Skeletal muscle tissue (tissue), 4 donors: ENCODE data around the gene ASB18. TPM values are rescaled to one million over a fixed set of nuclear protein-coding genes. Genes with fewer than 3 reads are reported as not detected.
A peak's percentile ranks its signal among the peaks of the same experiment; 100 is the strongest.

Experiments used
- H3K27ac ChIP-seq: one replicate; pipeline ENCODE4 v1.7.0; 2013; ENCODE audit warnings: mild to moderate bottlenecking, low read depth, low read length, inconsistent platforms
- H3K27me3 ChIP-seq, 3 donors: one replicate each; pipeline ENCODE4 v1.7.0; 2013; ENCODE audit warnings: low read length in 3 of 3; ENCODE audit not compliant: control insufficient read depth in 3 of 3, insufficient read depth in 3 of 3
- H3K36me3 ChIP-seq, 3 donors: one replicate each; pipeline ENCODE4 v1.7.0; 2013; ENCODE audit warnings: low read length in 3 of 3; ENCODE audit not compliant: control insufficient read depth in 3 of 3, insufficient read depth in 3 of 3
- H3K4me1 ChIP-seq, 3 donors: one replicate each; pipeline ENCODE4 v1.7.0; 2013; ENCODE audit warnings: low read length in 3 of 3, mild to moderate bottlenecking in 3 of 3; ENCODE audit not compliant: control insufficient read depth in 3 of 3, insufficient read depth in 3 of 3
- H3K4me3 ChIP-seq, 3 donors: one replicate each; pipeline ENCODE4 v1.7.0; 2013; ENCODE audit warnings: low read length in 3 of 3
- H3K9ac ChIP-seq, 3 donors: one replicate each; pipeline ENCODE4 v1.7.0; 2013; ENCODE audit warnings: low read length in 3 of 3, mild to moderate bottlenecking in 3 of 3, moderate library complexity in 2 of 3, low read depth in 1 of 3
- H3K9me3 ChIP-seq, 3 donors: one replicate each; pipeline ENCODE4 v1.7.0; 2013; ENCODE audit warnings: low read length in 3 of 3; ENCODE audit not compliant: control insufficient read depth in 3 of 3
- total RNA-seq: library from RNA; depleted of rRNA; stranded (reverse); fragments of >200 nt; gene quantifications from one replicate; pipeline ENCODE4 v1.2.3, GENCODE V29; 2014
- donor health status: Osteomylitis.

Gene ASB18
- total RNA-seq, 1 donor from 2014 or later: 3.1 TPM

DNA sequence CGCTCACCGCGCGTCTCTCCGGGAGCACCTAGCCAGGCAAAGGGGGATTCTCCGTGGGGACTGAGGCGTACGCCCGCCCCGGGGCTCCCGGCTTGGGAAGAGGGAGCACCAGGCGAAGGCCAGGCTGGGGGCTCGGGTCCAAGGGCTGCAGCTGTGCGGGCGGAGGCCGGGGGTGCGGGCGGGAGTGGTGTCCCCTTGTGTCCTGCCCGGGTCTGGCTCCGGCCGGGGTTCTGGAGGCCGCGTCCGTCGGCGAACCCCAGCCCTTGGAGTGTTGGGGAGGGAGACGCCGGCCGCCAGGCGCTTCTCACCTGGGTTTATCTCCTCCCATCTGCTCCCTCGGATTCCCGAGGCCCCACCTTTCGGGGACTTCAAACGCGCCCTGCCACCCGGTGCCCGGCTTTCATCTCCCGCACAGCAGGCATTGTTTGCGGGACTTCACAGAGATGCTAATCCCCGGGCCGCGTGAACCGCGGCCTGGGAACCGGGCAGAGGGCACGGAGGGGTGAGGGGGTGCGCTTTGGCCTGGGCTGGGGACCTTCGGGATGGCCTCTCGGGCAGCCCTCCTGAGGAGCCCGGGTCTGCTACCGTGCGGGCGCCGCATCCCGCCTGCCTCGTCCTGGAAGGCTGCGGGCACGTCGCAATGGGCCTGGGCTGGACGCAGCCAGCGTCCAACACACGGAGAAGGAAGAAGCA is 91.0 kb downstream of the ASB18 start:
- Histone ChIP-seq H3K27me3 (peaks cover 89 to 97% (median 89%) of the 10 kb centered on the region in 3 donors), H3K27ac (no peak overlapping the region), H3K4me1 (peaks cover 5 to 28% (median 14%) of the 10 kb centered on the region in 3 donors), H3K9ac (no peak overlapping the region), H3K4me3 (no peak overlapping the region), H3K36me3 (no peaks in the 10 kb centered on the region), H3K9me3 (no peaks in the 10 kb centered on the region)

DNA sequence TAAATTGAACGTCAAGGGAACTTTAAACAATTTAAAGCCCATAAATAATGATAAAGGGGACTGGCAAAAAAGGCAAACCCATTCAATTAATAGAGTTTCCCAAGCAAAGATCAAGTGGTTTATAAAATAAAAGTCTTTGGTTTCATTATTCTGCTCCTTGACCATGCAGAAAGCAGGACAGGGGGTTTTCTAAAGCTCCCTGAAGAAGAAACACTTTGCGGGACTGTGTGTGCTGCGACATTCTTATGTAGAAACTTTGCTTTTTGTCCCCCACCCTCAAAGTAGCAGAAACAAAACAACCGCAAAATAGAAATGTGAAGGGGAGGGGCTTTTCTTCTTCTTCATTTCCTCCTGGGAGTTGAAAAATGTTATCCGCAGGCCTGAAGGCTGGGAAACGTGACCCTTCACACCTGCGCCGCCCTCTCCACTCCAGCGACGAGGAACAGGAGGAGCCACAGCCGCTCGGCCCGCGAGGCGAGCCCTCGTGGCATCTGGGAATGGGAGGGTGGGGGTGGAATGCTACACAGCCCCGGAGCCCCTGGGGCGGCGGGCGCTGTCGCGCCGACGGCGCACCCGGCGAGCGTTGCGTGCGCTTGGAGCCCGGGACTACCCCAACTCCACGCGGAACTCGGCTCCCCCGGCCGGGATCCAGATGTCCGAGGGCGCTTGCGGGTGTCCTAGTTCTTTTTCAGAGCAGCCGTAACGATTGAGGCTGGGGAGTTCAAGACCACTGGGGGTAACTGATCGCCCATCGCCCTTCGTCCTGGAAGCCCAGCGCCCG is 91.8 kb downstream of the ASB18 start:
- H3K4me3 ChIP-seq: no peak overlapping the region
- H3K4me1 ChIP-seq: peaks cover 5 to 23% (median 8%) of the 10 kb centered on the region in 3 donors
- H3K27ac ChIP-seq: no peak overlapping the region
- H3K27me3 ChIP-seq: peaks cover 84 to 97% (median 89%) of the 10 kb centered on the region in 3 donors
- H3K36me3 ChIP-seq: no peaks in the 10 kb centered on the region
- H3K9me3 ChIP-seq: no peaks in the 10 kb centered on the region
- H3K9ac ChIP-seq: no peak overlapping the region

DNA sequence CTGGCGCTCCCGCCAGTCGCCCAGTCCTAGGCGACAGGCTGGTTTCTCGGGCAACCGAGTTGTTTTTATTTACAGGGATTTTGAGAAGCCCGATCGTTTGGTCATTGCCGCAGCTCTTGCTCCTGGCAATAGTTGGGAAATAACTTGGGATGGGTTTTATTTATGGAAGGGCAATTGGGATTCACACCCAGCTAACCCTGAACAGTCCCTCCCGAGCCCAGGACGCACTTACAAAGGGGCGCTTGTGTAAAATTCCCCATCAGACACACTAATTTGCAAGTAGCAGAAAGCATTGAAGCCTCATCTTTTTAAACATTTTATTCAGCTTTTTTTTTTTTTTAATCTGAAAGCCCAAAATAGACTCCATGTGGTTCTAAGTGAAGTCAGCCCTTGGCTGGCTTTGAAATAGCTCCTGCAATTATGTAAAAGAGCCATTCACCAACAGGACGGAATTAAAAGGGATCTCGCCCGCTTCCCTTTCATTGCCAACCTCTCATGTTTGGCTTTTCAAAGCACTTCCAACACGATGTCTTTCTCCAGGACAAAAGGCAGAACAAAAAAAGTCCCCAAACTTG is 92.4 kb downstream of the ASB18 start:
- H3K4me3 ChIP-seq: peak overlapping the region in 1 of 3 donors; percentile 13
- peaks cover 88 to 97% (median 91%) of the 10 kb centered on the region in 3 donors for H3K27me3 ChIP-seq
- peaks cover 9 to 28% (median 12%) of the 10 kb centered on the region in 3 donors for H3K4me1 ChIP-seq

DNA sequence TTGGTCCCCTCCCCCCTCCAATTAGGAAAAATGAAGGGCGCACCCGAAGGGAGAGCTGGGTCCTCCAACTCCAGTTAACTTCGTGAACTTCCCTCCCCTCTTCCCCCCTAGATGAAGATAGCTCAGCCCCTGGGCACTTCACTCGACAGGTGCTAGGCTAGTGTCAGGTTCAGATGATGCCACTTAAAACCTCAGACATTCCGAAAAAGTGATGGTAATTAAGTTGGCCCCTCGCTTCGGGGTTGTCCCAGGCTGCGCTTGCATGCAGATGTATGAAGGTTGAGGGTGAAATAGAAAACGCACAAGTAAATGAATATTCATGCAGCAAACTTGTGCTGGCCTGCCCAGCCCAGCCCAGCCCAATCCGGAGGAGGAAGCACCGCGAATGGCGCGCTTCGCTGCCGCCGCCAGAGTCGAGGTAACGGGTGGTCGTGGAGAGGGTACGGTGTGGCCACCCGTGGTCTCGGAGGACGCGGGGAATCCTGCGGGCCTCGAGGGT is 93.0 kb downstream of the ASB18 start:
- peaks cover 90 to 98% (median 92%) of the 10 kb centered on the region in 3 donors for H3K27me3 ChIP-seq
- H3K4me1 ChIP-seq: peaks cover 11 to 32% (median 17%) of the 10 kb centered on the region in 3 donors
- H3K9me3 ChIP-seq: no peaks in the 10 kb centered on the region
- H3K9ac ChIP-seq: no peak overlapping the region
- H3K36me3 ChIP-seq: no peaks in the 10 kb centered on the region
- no peak overlapping the region for H3K27ac ChIP-seq
- H3K4me3 ChIP-seq: peak overlapping the region in 1 of 3 donors; percentile 13

More for the DNA sequence above, 92.4 kb downstream of the ASB18 start:
- no peak overlapping the region for H3K9ac ChIP-seq
- H3K9me3 ChIP-seq: no peaks in the 10 kb centered on the region
- no peaks in the 10 kb centered on the region for H3K36me3 ChIP-seq
- no peak overlapping the region for H3K27ac ChIP-seq

DNA sequence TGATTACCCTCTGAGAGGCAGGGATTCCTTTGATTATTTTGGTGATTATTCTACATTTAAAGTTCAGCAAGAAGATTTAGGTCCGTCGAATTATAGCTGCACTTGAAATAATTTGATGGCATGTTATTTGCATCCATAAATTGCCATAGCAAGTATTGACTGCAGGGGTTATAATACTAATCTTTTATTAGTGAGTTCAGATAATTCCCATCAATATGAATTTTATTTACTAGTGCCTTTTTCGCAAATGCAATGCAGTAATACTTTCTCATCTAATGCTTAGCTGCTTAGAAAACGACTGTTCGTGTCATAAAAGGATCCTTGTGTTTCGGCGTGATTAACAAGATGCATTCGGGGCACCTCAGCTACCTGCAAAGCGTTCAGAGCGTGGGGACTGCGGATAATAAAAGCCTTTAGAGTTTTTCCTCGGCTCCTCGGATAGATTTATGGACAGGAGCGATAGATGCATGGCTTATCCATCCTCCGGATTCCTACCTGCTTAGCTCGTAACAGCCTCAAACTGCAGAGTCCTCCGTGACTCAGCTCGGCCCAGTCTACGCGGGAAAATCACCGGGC is 93.5 kb downstream of the ASB18 start:
- Histone ChIP-seq H3K9me3 (no peaks in the 10 kb centered on the region), H3K9ac (no peak overlapping the region), H3K4me3 (no peak overlapping the region), H3K36me3 (no peaks in the 10 kb centered on the region), H3K27me3 (peaks cover 92 to 100% (median 94%) of the 10 kb centered on the region in 3 donors), H3K4me1 (peaks cover 11 to 34% (median 21%) of the 10 kb centered on the region in 3 donors), H3K27ac (no peak overlapping the region)

DNA sequence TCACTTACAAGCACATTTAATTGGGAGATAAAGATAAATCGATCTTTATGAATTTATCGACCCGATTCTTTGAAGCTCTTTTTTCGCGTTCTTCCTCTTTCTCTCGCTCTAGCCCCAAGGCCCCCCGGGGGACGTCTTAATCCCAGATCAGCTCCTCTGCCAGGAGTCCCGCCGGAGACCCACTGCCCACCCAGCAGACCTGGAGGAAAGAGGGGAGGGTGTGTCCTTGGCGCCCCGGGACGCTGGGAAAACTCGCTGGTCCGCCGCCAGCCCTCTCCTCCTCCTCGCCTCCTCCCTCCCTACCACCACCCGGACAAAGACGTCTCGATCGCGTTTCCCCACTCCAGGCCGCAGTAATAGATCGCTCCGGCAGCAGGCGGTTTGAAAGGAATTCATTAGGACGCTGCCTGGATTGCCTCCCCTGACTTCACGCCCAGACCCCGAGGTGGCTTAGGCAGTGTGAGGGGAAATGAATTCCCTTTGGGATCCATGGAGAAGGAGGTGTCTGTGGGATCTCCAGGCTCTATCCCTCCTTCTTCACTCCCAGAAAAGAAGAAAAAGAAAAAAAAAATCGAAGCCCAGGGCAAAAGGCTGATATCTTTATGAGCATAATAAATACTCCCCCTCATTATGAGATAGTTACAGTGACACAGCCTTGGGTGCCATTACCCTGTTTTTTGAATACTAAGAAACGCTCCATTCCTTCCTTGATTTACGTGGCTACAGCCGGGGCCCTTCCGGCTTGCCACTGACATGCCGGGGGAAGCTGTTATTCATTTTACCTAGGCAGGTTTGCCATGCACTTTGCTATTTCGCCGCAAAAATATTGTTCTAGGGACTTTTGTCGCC is 94.2 kb downstream of the ASB18 start:
- H3K4me3 ChIP-seq: no peak overlapping the region
- no peak overlapping the region for H3K27ac ChIP-seq
- H3K4me1 ChIP-seq: peaks cover 12 to 35% (median 22%) of the 10 kb centered on the region in 3 donors
- H3K36me3 ChIP-seq: no peaks in the 10 kb centered on the region
- no peak overlapping the region for H3K9ac ChIP-seq
- H3K9me3 ChIP-seq: no peaks in the 10 kb centered on the region
- peaks cover 92 to 99% (median 98%) of the 10 kb centered on the region in 3 donors for H3K27me3 ChIP-seq

DNA sequence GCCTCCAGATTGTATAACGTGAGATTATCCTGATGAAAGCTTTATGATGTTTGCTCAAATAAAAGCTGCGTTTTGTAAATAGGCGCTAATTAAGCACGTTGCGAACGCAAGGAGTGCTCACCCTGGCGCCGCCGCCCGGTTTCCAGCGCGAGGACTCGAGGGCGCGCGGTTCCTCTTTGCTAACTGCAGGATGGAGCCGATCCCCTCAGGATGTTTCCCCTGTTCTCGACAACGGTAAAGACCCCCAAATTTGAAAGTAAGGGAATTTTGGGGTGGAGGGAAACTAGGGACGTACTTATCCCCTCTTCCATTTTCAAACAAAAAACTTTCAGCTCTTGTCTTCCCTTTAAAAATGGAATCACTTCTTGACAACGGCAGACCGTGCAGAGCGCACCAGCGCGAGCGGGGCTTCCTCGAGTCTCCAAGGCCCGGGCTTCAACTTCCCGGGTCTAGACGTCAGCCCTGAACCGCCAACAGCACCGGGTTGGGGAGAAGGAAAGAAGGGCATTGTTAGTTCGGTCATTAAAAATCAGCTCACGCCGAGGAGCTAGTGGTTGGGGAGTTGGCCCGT is 95.0 kb downstream of the ASB18 start:
- H3K4me1 ChIP-seq: peaks cover 18 to 42% (median 30%) of the 10 kb centered on the region in 3 donors
- no peak overlapping the region for H3K4me3 ChIP-seq
- peaks cover 92 to 99% (median 99%) of the 10 kb centered on the region in 3 donors for H3K27me3 ChIP-seq
- no peaks in the 10 kb centered on the region for H3K9me3 ChIP-seq
- no peaks in the 10 kb centered on the region for H3K36me3 ChIP-seq
- H3K27ac ChIP-seq: no peak overlapping the region
- no peak overlapping the region for H3K9ac ChIP-seq

DNA sequence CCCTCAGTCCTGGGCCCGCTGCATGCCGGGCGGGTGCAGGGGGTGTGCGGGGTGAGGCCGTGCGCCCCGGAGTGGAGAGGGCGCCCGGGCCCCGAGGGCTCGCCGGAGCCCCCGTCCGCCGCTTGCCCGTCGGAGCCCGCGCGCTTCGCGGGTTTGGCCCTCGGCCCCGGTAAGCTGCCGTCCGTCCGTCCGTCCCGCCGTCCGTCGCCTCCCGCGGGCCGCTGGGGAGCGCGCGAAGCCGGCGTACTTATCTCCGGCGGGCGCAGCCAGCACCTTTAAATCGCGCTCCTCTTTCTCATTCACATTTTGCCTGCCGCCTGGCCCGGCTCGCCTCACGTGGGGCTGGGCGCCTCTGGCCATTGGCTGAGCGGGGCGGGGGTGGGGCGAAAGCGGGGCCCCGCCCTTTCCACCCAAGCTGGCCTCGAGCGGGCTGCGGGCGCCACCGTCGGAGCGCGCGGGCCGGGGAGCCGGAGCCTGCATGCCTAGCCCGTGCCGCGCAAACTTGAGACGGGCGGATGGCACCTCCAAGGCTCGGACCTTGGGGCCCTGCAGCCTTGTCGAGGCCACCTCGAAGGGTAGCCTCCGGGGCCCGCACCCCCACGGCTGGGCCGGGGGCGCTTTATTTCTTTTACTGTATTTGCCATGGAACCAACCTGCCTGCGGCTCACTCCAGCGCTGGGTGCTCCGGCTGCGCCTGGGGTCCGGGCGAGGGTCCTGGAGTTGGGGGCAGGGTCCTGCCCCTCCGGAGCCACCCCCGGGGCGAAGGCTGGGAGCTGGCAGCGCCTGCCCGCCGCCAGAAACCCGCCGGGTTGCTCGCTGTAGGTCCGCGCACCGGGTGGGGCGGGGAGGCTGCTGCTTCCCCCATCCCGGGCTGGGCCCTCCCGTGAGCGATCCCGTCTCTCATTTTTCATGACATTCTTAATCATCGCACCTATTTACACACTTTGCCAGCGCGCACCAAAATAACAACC is 95.8 kb downstream of the ASB18 start, which contains the start of gene GBX2:
TSS of gene GBX2 (minus strand) at position 277 of the 971 bp plus-strand sequence. CDS start 415 bp downstream, outside the sequence.
- Histone ChIP-seq H3K9ac (no peak within 1 kb of the TSS), H3K27me3 (peaks cover 92 to 99% (median 99%) of the 10 kb centered on the region in 3 donors), H3K4me1 (peaks cover 22 to 42% (median 31%) of the 10 kb centered on the region in 3 donors)

More for the DNA sequence above, 95.8 kb downstream of the ASB18 start, which contains the start of gene GBX2:
- Histone ChIP-seq H3K27ac (no peak within 1 kb of the TSS), H3K36me3 (no peaks in the 10 kb centered on the region), H3K9me3 (no peaks in the 10 kb centered on the region), H3K4me3 (peak within 1 kb of the TSS in 2 of 3 donors; percentile 53 to 58)
